Spleen (tissue), 11 donors: ENCODE data around the gene DPF3. TPM values are rescaled to one million over a fixed set of nuclear protein-coding genes. Genes with fewer than 3 reads are reported as not detected.

Experiments used
- DNase-seq: peaks from one replicate; pipeline ENCODE4 v3.0.0-alpha.2; 2020
- H3K27ac ChIP-seq, 8 donors: fragments of 200-600 bp; sonication (generic) in 7 of 8; 1 replicate in 4 of 8; 2 replicates in 4 of 8; pipeline versions ENCODE4 v1.5.0 to v1.8.0; 2016 to 2021; ENCODE audit warnings: inconsistent platforms in 4 of 8, mild to moderate bottlenecking in 4 of 8, moderate library complexity in 1 of 8
- H3K27me3 ChIP-seq, 7 donors: fragments of 200-600 bp; sonication (generic) in 6 of 7; replicated peaks in 1 of 7; 1 replicate in 4 of 7; 2 replicates in 3 of 7; pipeline versions ENCODE4 v1.5.0 to v1.8.0; 2016 to 2021; ENCODE audit warnings: inconsistent platforms in 3 of 7, mild to moderate bottlenecking in 1 of 7
- H3K36me3 ChIP-seq, 6 donors: fragments of 200-600 bp; sonication (generic) in 5 of 6; 1 replicate in 4 of 6; 2 replicates in 2 of 6; pipeline versions ENCODE4 v1.5.0 to v1.8.0; 2016 to 2021; ENCODE audit warnings: inconsistent platforms in 2 of 6
- H3K4me1 ChIP-seq, 6 donors: fragments of 200-600 bp; sonication (generic) in 5 of 6; 1 replicate in 3 of 6; 2 replicates in 3 of 6; pipeline versions ENCODE4 v1.5.0 to v1.8.0; 2016 to 2021; ENCODE audit warnings: inconsistent platforms in 3 of 6
- H3K4me3 ChIP-seq, 8 donors: fragments of 200-600 bp; sonication (generic) in 7 of 8; 1 replicate in 4 of 8; 2 replicates in 4 of 8; pipeline versions ENCODE4 v1.5.0 to v1.8.0; 2016 to 2021; ENCODE audit warnings: inconsistent platforms in 4 of 8, mild to moderate bottlenecking in 4 of 8, moderate library complexity in 2 of 8
- H3K9me3 ChIP-seq, 8 donors: fragments of 200-600 bp; sonication (generic) in 7 of 8; 1 replicate in 4 of 8; 2 replicates in 4 of 8; pipeline versions ENCODE4 v1.5.0 to v1.8.0; 2016 to 2021; ENCODE audit warnings: inconsistent platforms in 4 of 8
- CTCF ChIP-seq, 11 experiments: fragments of 200-600 bp in 7 of 11; fragments of 450-650 bp in 4 of 11; sonication (generic) in 4 of 11; IDR thresholded peaks in 8 of 11; conservative IDR thresholded peaks in 3 of 11; 1 replicate in 7 of 11; 2 replicates in 4 of 11; pipeline versions ENCODE4 v1.4.0 to v1.8.0; 2016 to 2021; ENCODE audit warnings: antibody characterized with exemption in 11 of 11, inconsistent platforms in 4 of 11, mild to moderate bottlenecking in 1 of 11
- POLR2A ChIP-seq, 3 donors: fragments of 450-650 bp; IDR thresholded peaks; one replicate each; pipeline ENCODE4 v1.5.1; 2017; ENCODE audit warnings: antibody characterized with exemption in 3 of 3, mild to moderate bottlenecking in 1 of 3
- POLR2AphosphoS5 ChIP-seq, 3 donors: sonication (generic); formaldehyde crosslinking; IDR thresholded peaks; one replicate each; pipeline ENCODE4 v1.5.1; 2017; ENCODE audit warnings: antibody characterized with exemption in 3 of 3
- WGBS, 5 donors: extraction: QIAGEN DNeasy Blood & Tissue Kit in 3 of 5; methylation state at CpG; one replicate each; pipeline versions ENCODE4 v1.1.5 to v1.1.7; 2013 to 2018; 5-methylcytosine and 5-hydroxymethylcytosine counted together
- intact Hi-C: fragments of 100-400 bp; cut with DNase I; formaldehyde crosslinking; loops from one replicate; pipeline ENCODE4 v1.15.0; 2023; ENCODE audit warnings: low total_unique reads
- polyA plus RNA-seq, 3 donors: library from polyadenylated mRNA; stranded (reverse); fragments of 200-250 nt; gene quantifications; one replicate each; pipeline ENCODE4 v1.2.1, GENCODE V29; 2013
- total RNA-seq, 7 donors: library from RNA; depleted of rRNA in 3 of 7; stranded (reverse); fragments of >200 nt in 3 of 7; fragmentation: NEBNext Ultra II Directional in 4 of 7; extraction: Animal tissue kit (Norgen Biotek cat#: 25700) in 4 of 7; gene quantifications; one replicate each; pipeline versions ENCODE4 v1.1.0 to v1.2.1, GENCODE V29; 2016 to 2021
- donor health status: healthy with polysubstance abuse.
- donor health status: DM: no; HTN: no; CAD: no; lungs with moderate emphysema.
- donor health status: DM: no; HTN: no; CAD: no.
- donor health status: Bipolar disorder and iron deficiency.
- donor health status: healthy.
- donor health status: DM: no; HTN: no; CAD: no.
- donor health status: DM: yes; HTN: yes; CAD: no.

DPF3 gene
- total and polyA plus RNA-seq, 10 donors, result 0.76 to 8.9 (median 3.0) TPM

- no peak for DNase-seq
- WGBS, 5 donors, result 87 to 96% (median 93%) methylated on average over 2 of the region's 2 CpGs
- Histone ChIP-seq H3K4me3 (no peak overlapping the region), H3K27me3 (no peaks in the 10 kb centered on the region), H3K27ac (no peak overlapping the region), H3K36me3 (peaks cover 0 to 15% (median 0%) of the 10 kb centered on the region in 6 donors), H3K4me1 (no peaks in the 10 kb centered on the region), H3K9me3 (peaks cover 0 to 6% (median 0%) of the 10 kb centered on the region in 8 donors)
- no peak for TF ChIP-seq POLR2A (IDR thresholded peaks at IDR 0.05)
- no peak for TF ChIP-seq CTCF (IDR thresholded peaks at IDR 0.05 in 8 of 11, conservative IDR thresholded peaks at IDR 0.05 in 3 of 11)
- no peak for TF ChIP-seq POLR2AphosphoS5 (IDR thresholded peaks at IDR 0.05)
- intact Hi-C loops, result no loop called here
Measured at GRCh38 chr14:72686832-72687231, 207.1 kb downstream of the DPF3 start.

GRCh38 chr14:72686101-72686500, 207.8 kb downstream of the DPF3 start:
- no peak for DNase-seq
- H3K4me3 ChIP-seq, result no peak overlapping the region
- H3K4me1 ChIP-seq, result no peaks in the 10 kb centered on the region
- TF ChIP-seq CTCF (IDR thresholded peaks at IDR 0.05 in 8 of 11, conservative IDR thresholded peaks at IDR 0.05 in 3 of 11) (no peak), POLR2AphosphoS5 (IDR thresholded peaks at IDR 0.05) (no peak), POLR2A (IDR thresholded peaks at IDR 0.05) (no peak)
- no peaks in the 10 kb centered on the region for H3K27me3 ChIP-seq
- no peak overlapping the region for H3K27ac ChIP-seq
- intact Hi-C loops, result no loop called here
- peaks cover 0 to 6% (median 0%) of the 10 kb centered on the region in 8 donors for H3K9me3 ChIP-seq
- peaks cover 0 to 7% (median 0%) of the 10 kb centered on the region in 6 donors for H3K36me3 ChIP-seq
- 77 to 93% (median 85%) methylated on average over 1 of the region's 1 CpG for WGBS, 5 donors

- Histone ChIP-seq H3K4me1 (no peaks in the 10 kb centered on the region), H3K27me3 (no peaks in the 10 kb centered on the region), H3K4me3 (no peak overlapping the region), H3K27ac (no peak overlapping the region), H3K36me3 (peaks cover 0 to 4% (median 0%) of the 10 kb centered on the region in 6 donors), H3K9me3 (peaks cover 0 to 6% (median 0%) of the 10 kb centered on the region in 8 donors)
- TF ChIP-seq CTCF (IDR thresholded peaks at IDR 0.05 in 8 of 11, conservative IDR thresholded peaks at IDR 0.05 in 3 of 11), result no peak
- no peak for TF ChIP-seq POLR2AphosphoS5 (IDR thresholded peaks at IDR 0.05)
- TF ChIP-seq POLR2A (IDR thresholded peaks at IDR 0.05), result no peak
- 92 to 99% (median 95%) methylated on average over 3 of the region's 3 CpGs for WGBS, 5 donors
- DNase-seq, result no peak
- intact Hi-C loops, result no loop called here
Measured at GRCh38 chr14:72685456-72685855, 208.4 kb downstream of the DPF3 start.

GRCh38 chr14:72683787-72684186, 210.1 kb downstream of the DPF3 start:
- H3K27me3 ChIP-seq, result no peaks in the 10 kb centered on the region
- no peak overlapping the region for H3K4me3 ChIP-seq
- intact Hi-C loops, result no loop called here
- 61 to 75% (median 70%) methylated on average over 3 to 4 of the region's 4 CpGs for WGBS, 5 donors
- no peak for DNase-seq
- H3K9me3 ChIP-seq, result peaks cover 0 to 6% (median 0%) of the 10 kb centered on the region in 8 donors
- H3K36me3 ChIP-seq, result peaks cover 0 to 3% (median 0%) of the 10 kb centered on the region in 6 donors
- no peak for TF ChIP-seq POLR2A (IDR thresholded peaks at IDR 0.05)
- TF ChIP-seq POLR2AphosphoS5 (IDR thresholded peaks at IDR 0.05), result no peak
- TF ChIP-seq CTCF (IDR thresholded peaks at IDR 0.05 in 8 of 11, conservative IDR thresholded peaks at IDR 0.05 in 3 of 11), result no peak
- H3K27ac ChIP-seq, result no peak overlapping the region
- no peaks in the 10 kb centered on the region for H3K4me1 ChIP-seq
